H9 (cell line): ENCODE measurements around the gene WARS2. TPM values are rescaled to one million over a fixed set of nuclear protein-coding genes. Genes with fewer than 3 reads are reported as not detected.

Source experiments
- DNase-seq: peaks from one replicate; pipeline ENCODE4 v3.0.0-alpha.2; 2017
- H2AFZ ChIP-seq: one replicate; pipeline ENCODE4 v1.6.1; 2013; ENCODE audit warnings: mild to moderate bottlenecking, low read length, control low read depth, moderate library complexity
- H2AK5ac ChIP-seq: 2 replicates; pipeline ENCODE4 v1.6.1; 2013; ENCODE audit warnings: low read length, control low read depth, mixed read lengths; ENCODE audit not compliant: insufficient read length
- H2BK120ac ChIP-seq: one replicate; pipeline ENCODE4 v1.6.1; 2013; ENCODE audit warnings: low read depth, mild to moderate bottlenecking, low read length, control low read depth, inconsistent platforms; ENCODE audit not compliant: poor library complexity, severe bottlenecking
- H2BK12ac ChIP-seq: 2 replicates; pipeline ENCODE4 v1.6.1; 2013; ENCODE audit warnings: low read length, control low read depth, mixed read lengths, low read depth; ENCODE audit not compliant: insufficient read length
- H2BK15ac ChIP-seq: 2 replicates; pipeline ENCODE4 v1.6.1; 2013; ENCODE audit warnings: low read depth, low read length, control low read depth
- H2BK20ac ChIP-seq: one replicate; pipeline ENCODE4 v1.6.1; 2013; ENCODE audit warnings: low read depth, mild to moderate bottlenecking, low read length, control low read depth, inconsistent platforms; ENCODE audit not compliant: poor library complexity, severe bottlenecking
- H2BK5ac ChIP-seq: 2 replicates; pipeline ENCODE4 v1.6.1; 2013; ENCODE audit warnings: low read length, control low read depth, mixed read lengths; ENCODE audit not compliant: insufficient read length
- H3K14ac ChIP-seq: 2 replicates; pipeline ENCODE4 v1.6.1; 2013; ENCODE audit warnings: low read length, control low read depth; ENCODE audit not compliant: insufficient read depth
- H3K18ac ChIP-seq: 2 replicates; pipeline ENCODE4 v1.6.1; 2013; ENCODE audit warnings: low read depth, mild to moderate bottlenecking, mixed read lengths, low read length, control low read depth; ENCODE audit not compliant: insufficient read length
- H3K23ac ChIP-seq: 2 replicates; pipeline ENCODE4 v1.6.1; 2013; ENCODE audit warnings: low read length, control low read depth, mixed read lengths, low read depth; ENCODE audit not compliant: insufficient read length
- H3K23me2 ChIP-seq: 2 replicates; pipeline ENCODE4 v1.6.1; 2013; ENCODE audit warnings: low read depth, mild to moderate bottlenecking, mixed read lengths, low read length, control low read depth; ENCODE audit not compliant: insufficient read length, poor library complexity, severe bottlenecking
- H3K27ac ChIP-seq: 2 replicates; pipeline ENCODE4 v1.5.1; 2013; ENCODE audit warnings: low read length, control low read depth, mixed read lengths, low read depth; ENCODE audit not compliant: insufficient read length
- H3K27me3 ChIP-seq: 2 replicates; pipeline ENCODE4 v1.6.1; 2013; ENCODE audit warnings: low read length, control low read depth, inconsistent platforms; ENCODE audit not compliant: insufficient read depth
- H3K4ac ChIP-seq: 2 replicates; pipeline ENCODE4 v1.6.1; 2013; ENCODE audit warnings: low read depth, mild to moderate bottlenecking, control low read depth, inconsistent platforms, low read length, moderate library complexity
- H3K4me1 ChIP-seq: 2 replicates; pipeline ENCODE4 v1.6.1; 2013; ENCODE audit warnings: low read length, control low read depth, inconsistent platforms; ENCODE audit not compliant: insufficient read depth
- H3K4me2 ChIP-seq: 2 replicates; pipeline ENCODE4 v1.6.1; 2013; ENCODE audit warnings: low read length, control low read depth, mixed read lengths; ENCODE audit not compliant: insufficient read length, insufficient read depth
- H3K56ac ChIP-seq: 2 replicates; pipeline ENCODE4 v1.6.1; 2013; ENCODE audit warnings: low read depth, mild to moderate bottlenecking, mixed read lengths, low read length, control low read depth; ENCODE audit not compliant: insufficient read length
- H3K79me1 ChIP-seq: 2 replicates; pipeline ENCODE4 v1.6.1; 2013; ENCODE audit warnings: low read depth, mild to moderate bottlenecking, moderate library complexity, low read length, control low read depth, inconsistent platforms; ENCODE audit not compliant: insufficient read depth, poor library complexity, severe bottlenecking
- H3K79me2 ChIP-seq: 2 replicates; pipeline ENCODE4 v1.6.1; 2013; ENCODE audit warnings: low read length, control low read depth, inconsistent platforms; ENCODE audit not compliant: insufficient read depth
- H3K9ac ChIP-seq: 2 replicates; pipeline ENCODE4 v1.6.1; 2013; ENCODE audit warnings: low read length, control low read depth, mixed read lengths; ENCODE audit not compliant: insufficient read length; ENCODE audit errors: extremely low read depth
- H3K9me3 ChIP-seq: one replicate; pipeline ENCODE4 v1.6.1; 2013; ENCODE audit warnings: low read depth, low read length, inconsistent platforms; ENCODE audit not compliant: control insufficient read depth
- H3T11ph ChIP-seq: one replicate; pipeline ENCODE4 v1.6.1; 2013; ENCODE audit warnings: mild to moderate bottlenecking, low read length, control low read depth, inconsistent platforms
- H4K20me1 ChIP-seq: one replicate; pipeline ENCODE4 v1.6.1; 2013; ENCODE audit not compliant: control insufficient read depth, insufficient read length, insufficient read depth
- H4K5ac ChIP-seq: 2 replicates; pipeline ENCODE4 v1.6.1; 2013; ENCODE audit warnings: low read depth, mild to moderate bottlenecking, mixed read lengths, low read length, control low read depth; ENCODE audit not compliant: insufficient read length
- H4K8ac ChIP-seq: replicated peaks from 2 replicates; pipeline ENCODE4 v1.6.1; 2013; ENCODE audit warnings: low read length, control low read depth, mixed read lengths, low read depth; ENCODE audit not compliant: insufficient read length
- H4K91ac ChIP-seq: 2 replicates; pipeline ENCODE4 v1.6.1; 2013; ENCODE audit warnings: low read depth, mild to moderate bottlenecking, moderate library complexity, mixed read lengths, low read length, control low read depth; ENCODE audit not compliant: insufficient read length
- H3K27ac Mint-ChIP-seq, 3 experiments: 2 replicates in 2 of 3; 3 replicates in 1 of 3; pipeline ENCODE4 v1.8.0; 2020 to 2021; ENCODE audit warnings: mixed read lengths in 3 of 3, mild to moderate bottlenecking in 1 of 3, moderate library complexity in 1 of 3
- H3K27me3 Mint-ChIP-seq: 2 replicates; pipeline ENCODE4 v1.8.0; 2021; ENCODE audit warnings: low read depth, mild to moderate bottlenecking, moderate library complexity, mixed read lengths
- H3K36me3 Mint-ChIP-seq, 3 experiments: 2 replicates in 2 of 3; 3 replicates in 1 of 3; pipeline ENCODE4 v1.8.0; 2020 to 2021; ENCODE audit warnings: low read depth in 3 of 3, mixed read lengths in 3 of 3; ENCODE audit not compliant: insufficient read depth in 1 of 3
- H3K4me1 Mint-ChIP-seq, 2 experiments: 2 replicates each; pipeline ENCODE4 v1.8.0; 2020; ENCODE audit warnings: mixed read lengths in 2 of 2
- H3K4me3 Mint-ChIP-seq, 2 experiments: 2 replicates in 1 of 2; 3 replicates in 1 of 2; pipeline ENCODE4 v1.8.0; 2020 to 2021; ENCODE audit warnings: mild to moderate bottlenecking in 2 of 2, mixed read lengths in 2 of 2, moderate library complexity in 1 of 2
- H3K9me3 Mint-ChIP-seq, 2 experiments: 2 replicates in 1 of 2; 3 replicates in 1 of 2; pipeline ENCODE4 v1.8.0; 2020; ENCODE audit warnings: mild to moderate bottlenecking in 2 of 2, mixed read lengths in 2 of 2, moderate library complexity in 1 of 2
- WGBS: extraction: QIAGEN DNeasy Blood & Tissue Kit; methylation state at CpG from one replicate; pipeline ENCODE4 v1.1.7; 2013; ENCODE audit warnings: missing lambda C conversion rate, low lambda C conversion rate, mixed read lengths; ENCODE audit not compliant: insufficient read length; ENCODE audit errors: extremely low coverage; 5-methylcytosine and 5-hydroxymethylcytosine counted together
- total RNA-seq: library from RNA; stranded (reverse); gene quantifications from 2 replicates; pipeline ENCODE4 v1.2.1, GENCODE V29; 2021
- TF ChIP-seq, protein P1 (sequence below): fragments of 200-600 bp; sonication (generic); conservative IDR thresholded peaks from 3 replicates; pipeline ENCODE4 v1.8.0; 2021; ENCODE audit warnings: antibody characterized with exemption, mild to moderate bottlenecking

The WARS2 gene
- total RNA-seq, 1 experiment from 2014 or later: 9.7 TPM

DNA sequence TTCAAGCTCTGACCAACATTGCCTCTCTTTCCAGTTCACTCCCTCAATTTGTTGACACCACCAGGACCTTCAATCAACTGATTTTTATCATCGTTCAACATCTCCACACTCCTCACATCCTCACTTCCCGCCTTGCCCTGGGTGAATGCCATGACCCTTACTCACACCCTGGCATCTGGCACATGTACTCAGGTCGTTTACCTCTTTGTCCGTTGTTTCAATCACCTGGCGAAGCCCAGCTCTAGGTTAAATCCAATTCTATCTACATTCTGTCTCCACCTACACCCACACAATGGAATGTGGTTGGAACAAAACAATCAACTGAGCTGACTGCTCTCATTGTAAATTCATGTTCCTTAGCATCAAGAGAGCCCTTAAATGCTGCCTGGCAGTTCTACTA is 128.1 kb downstream of the WARS2 start:
- Histone ChIP-seq H3K4me1 (no peaks in the 10 kb centered on the region), H3K27me3 (peaks cover 12% of the 10 kb centered on the region), H3K9me3 (no peaks in the 10 kb centered on the region), H3K23me2 (no peaks in the 10 kb centered on the region), H3K14ac (no peak overlapping the region), H2AFZ (no peak overlapping the region), H3K4ac (no peak overlapping the region), H2BK20ac (no peak overlapping the region), H4K91ac (no peak overlapping the region), H3K9ac (no peak overlapping the region), H2BK120ac (no peak overlapping the region), H3K4me2 (no peak overlapping the region), H3K56ac (no peak overlapping the region), H2BK15ac (no peak overlapping the region), H4K20me1 (no peaks in the 10 kb centered on the region), H4K5ac (no peak overlapping the region), H2AK5ac (no peak overlapping the region), H4K8ac (no peak overlapping the region), H3K79me1 (no peaks in the 10 kb centered on the region), H3K23ac (no peak overlapping the region), H2BK5ac (no peak overlapping the region), H3K27ac (no peak overlapping the region), H2BK12ac (no peak overlapping the region), H3T11ph (no peak overlapping the region), H3K79me2 (no peaks in the 10 kb centered on the region), H3K18ac (no peak overlapping the region)
- Mint-ChIP-seq H3K9me3 (no peaks in the 10 kb centered on the region; a peak in 2 of 5 replicates), H3K4me3 (no peak overlapping the region), H3K4me1 (peaks cover 14 to 16% of the 10 kb centered on the region in 2 experiments), H3K27ac (no peak overlapping the region), H3K27me3 (peaks cover 58% of the 10 kb centered on the region), H3K36me3 (peaks cover 0 to 2% (median 0%) of the 10 kb centered on the region in 3 experiments; a peak in 1 of 7 replicates)
- no CpG with 5 or more reads among the region's 5 CpGs for whole genome bisulfite sequencing
- DNase-seq: no peak
- TF ChIP-seq, protein P1, sequence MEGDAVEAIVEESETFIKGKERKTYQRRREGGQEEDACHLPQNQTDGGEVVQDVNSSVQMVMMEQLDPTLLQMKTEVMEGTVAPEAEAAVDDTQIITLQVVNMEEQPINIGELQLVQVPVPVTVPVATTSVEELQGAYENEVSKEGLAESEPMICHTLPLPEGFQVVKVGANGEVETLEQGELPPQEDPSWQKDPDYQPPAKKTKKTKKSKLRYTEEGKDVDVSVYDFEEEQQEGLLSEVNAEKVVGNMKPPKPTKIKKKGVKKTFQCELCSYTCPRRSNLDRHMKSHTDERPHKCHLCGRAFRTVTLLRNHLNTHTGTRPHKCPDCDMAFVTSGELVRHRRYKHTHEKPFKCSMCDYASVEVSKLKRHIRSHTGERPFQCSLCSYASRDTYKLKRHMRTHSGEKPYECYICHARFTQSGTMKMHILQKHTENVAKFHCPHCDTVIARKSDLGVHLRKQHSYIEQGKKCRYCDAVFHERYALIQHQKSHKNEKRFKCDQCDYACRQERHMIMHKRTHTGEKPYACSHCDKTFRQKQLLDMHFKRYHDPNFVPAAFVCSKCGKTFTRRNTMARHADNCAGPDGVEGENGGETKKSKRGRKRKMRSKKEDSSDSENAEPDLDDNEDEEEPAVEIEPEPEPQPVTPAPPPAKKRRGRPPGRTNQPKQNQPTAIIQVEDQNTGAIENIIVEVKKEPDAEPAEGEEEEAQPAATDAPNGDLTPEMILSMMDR: no peak
